ENCODE results near the gene UNC5A.

DNA sequence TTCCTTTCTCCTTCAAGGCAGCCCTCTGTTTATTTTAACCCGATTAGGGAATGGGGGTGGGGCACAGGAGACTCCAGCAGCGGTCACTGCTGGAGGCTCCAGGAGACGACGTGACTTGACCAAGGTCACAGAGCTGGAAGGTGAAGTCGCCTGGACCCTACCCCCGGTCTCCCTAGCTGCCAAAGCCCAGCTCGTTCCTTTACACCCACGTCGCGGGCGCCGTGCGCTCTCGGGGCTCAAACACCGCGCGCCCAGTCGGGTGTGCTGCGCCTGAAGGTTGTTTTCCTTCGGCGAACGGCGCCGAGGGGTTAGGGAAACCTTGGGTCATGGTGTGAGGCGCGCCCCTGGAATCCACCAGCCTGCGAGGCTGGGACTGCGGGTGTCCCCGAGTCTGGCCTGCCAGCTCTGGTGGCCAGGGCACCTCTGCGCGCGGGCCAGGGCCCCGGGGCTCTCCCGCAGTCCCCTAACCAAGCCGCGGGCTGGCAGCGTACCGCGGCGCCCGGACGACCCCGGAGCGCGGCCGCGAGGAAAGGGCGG, 747 bp upstream of the UNC5A start:
- no peak for TF ChIP-seq SUZ12 (IDR thresholded peaks at IDR 0.05)
- TF ChIP-seq NFRKB (IDR thresholded peaks at IDR 0.05): no peak
- no peak for TF ChIP-seq HDGF (IDR thresholded peaks at IDR 0.05; ENCODE audit: borderline replicate concordance)
- no peak for TF ChIP-seq FOXK2 (IDR thresholded peaks at IDR 0.05)
- no peak for TF ChIP-seq FOXA1 (IDR thresholded peaks at IDR 0.05)
- TF ChIP-seq ZNF384 (IDR thresholded peaks at IDR 0.05): no peak

Data from HEK293T (cell line).